Parathyroid adenoma (tissue), 2 donors: ENCODE measurements around the gene SGMS2.

Experiments
- H2AFZ ChIP-seq: fragments of 300-600 bp; sonication (generic); one replicate; pipeline ENCODE4 v1.7.0; 2017; ENCODE audit warnings: antibody characterized with exemption, mild to moderate bottlenecking
- H3K27ac ChIP-seq: fragments of 300-600 bp; sonication (generic); one replicate; pipeline ENCODE4 v1.7.0; 2017
- H3K27me3 ChIP-seq: fragments of 300-600 bp; sonication (generic); one replicate; pipeline ENCODE4 v1.7.0; 2017; ENCODE audit warnings: low read length; ENCODE audit not compliant: control insufficient read depth, insufficient read depth
- H3K36me3 ChIP-seq: fragments of 300-600 bp; sonication (generic); one replicate; pipeline ENCODE4 v1.7.0; 2017; ENCODE audit warnings: low read length; ENCODE audit not compliant: control insufficient read depth, insufficient read depth
- H3K4me1 ChIP-seq: fragments of 300-600 bp; sonication (generic); one replicate; pipeline ENCODE4 v1.7.0; 2017; ENCODE audit warnings: control low read depth
- H3K4me2 ChIP-seq: fragments of 300-600 bp; sonication (generic); one replicate; pipeline ENCODE4 v1.7.0; 2017; ENCODE audit warnings: low read length
- H3K4me3 ChIP-seq: fragments of 300-600 bp; sonication (generic); one replicate; pipeline ENCODE4 v1.7.0; 2017; ENCODE audit warnings: low read depth, low read length
- H3K79me2 ChIP-seq: fragments of 300-600 bp; sonication (generic); one replicate; pipeline ENCODE4 v1.7.0; 2017; ENCODE audit warnings: control low read depth
- H3K9ac ChIP-seq: fragments of 300-600 bp; sonication (generic); one replicate; pipeline ENCODE4 v1.7.0; 2017; ENCODE audit warnings: mild to moderate bottlenecking
- H3K9me3 ChIP-seq: fragments of 300-600 bp; sonication (generic); one replicate; pipeline ENCODE4 v1.7.0; 2017; ENCODE audit warnings: low read length; ENCODE audit not compliant: control insufficient read depth
- CTCF ChIP-seq: fragments of 300-600 bp; sonication (generic); IDR thresholded peaks from one replicate; pipeline ENCODE4 v1.7.0; 2017; ENCODE audit warnings: antibody characterized with exemption, mild to moderate bottlenecking
- donor health status: primary hyperparathyroidism.

SGMS2 gene

GRCh38 chr4:107814758-107815157, 10.0 kb upstream of the SGMS2 start:
- no peaks in the 10 kb centered on the region for H3K9me3 ChIP-seq
- H3K9ac ChIP-seq = no peak overlapping the region
- H3K79me2 ChIP-seq = no peaks in the 10 kb centered on the region
- H3K27me3 ChIP-seq = no peaks in the 10 kb centered on the region
- H3K27ac ChIP-seq = no peak overlapping the region
- no peak for TF ChIP-seq CTCF
- H2AFZ ChIP-seq = no peak overlapping the region
- H3K4me3 ChIP-seq = no peak overlapping the region
- H3K4me2 ChIP-seq = no peak overlapping the region
- no peaks in the 10 kb centered on the region for H3K4me1 ChIP-seq
- no peaks in the 10 kb centered on the region for H3K36me3 ChIP-seq

GRCh38 chr4:107815158-107815557, 9.6 kb upstream of the SGMS2 start:
- Histone ChIP-seq H3K9me3 (no peaks in the 10 kb centered on the region), H3K27ac (no peak overlapping the region), H3K4me1 (no peaks in the 10 kb centered on the region), H3K36me3 (no peaks in the 10 kb centered on the region), H3K4me3 (no peak overlapping the region), H3K4me2 (no peak overlapping the region), H3K9ac (no peak overlapping the region), H3K79me2 (no peaks in the 10 kb centered on the region), H3K27me3 (no peaks in the 10 kb centered on the region), H2AFZ (no peak overlapping the region)
- no peak for TF ChIP-seq CTCF

- no peaks in the 10 kb centered on the region for H3K27me3 ChIP-seq
- no peak overlapping the region for H3K4me3 ChIP-seq
- H3K4me1 ChIP-seq = no peaks in the 10 kb centered on the region
- no peak overlapping the region for H3K4me2 ChIP-seq
- no peaks in the 10 kb centered on the region for H3K9me3 ChIP-seq
- no peak overlapping the region for H3K9ac ChIP-seq
- no peak for TF ChIP-seq CTCF
- no peak overlapping the region for H3K27ac ChIP-seq
- no peaks in the 10 kb centered on the region for H3K36me3 ChIP-seq
- H3K79me2 ChIP-seq = no peaks in the 10 kb centered on the region
- H2AFZ ChIP-seq = no peak overlapping the region
These were observed 6.3 kb upstream of the SGMS2 start for GRCh38 chr4:107818301-107818910.

GRCh38 chr4:107823870-107824349, 822 bp upstream of the SGMS2 start:
- Histone ChIP-seq H3K27me3 (no peaks in the 10 kb centered on the region), H3K9ac (no peak overlapping the region), H3K27ac (peak overlapping the region; percentile 86), H3K9me3 (no peaks in the 10 kb centered on the region), H3K4me1 (no peaks in the 10 kb centered on the region), H3K79me2 (no peaks in the 10 kb centered on the region), H3K4me2 (peak overlapping the region; percentile 96), H3K36me3 (no peaks in the 10 kb centered on the region), H2AFZ (peak overlapping the region; percentile 82), H3K4me3 (peak overlapping the region; percentile 66)
- TF ChIP-seq CTCF = no peak
